Ishikawa (cell line): Measurements from ENCODE around the gene PLCH1.

Experiments used
- EP300 ChIP-seq: IDR thresholded peaks from 2 replicates; pipeline ENCODE4 v1.6.1; 2012; ENCODE audit warnings: borderline replicate concordance
- MAX ChIP-seq: IDR thresholded peaks from 2 replicates; pipeline ENCODE4 v1.6.1; 2012
- RAD21 ChIP-seq: IDR thresholded peaks from 2 replicates; pipeline ENCODE4 v1.6.1; 2012; ENCODE audit warnings: low read depth
- TAF1 ChIP-seq: IDR thresholded peaks from 2 replicates; pipeline ENCODE4 v1.6.1; 2012; ENCODE audit warnings: low read depth, mild to moderate bottlenecking
- TCF12 ChIP-seq: IDR thresholded peaks from 2 replicates; pipeline ENCODE4 v1.6.1; 2012; ENCODE audit warnings: low read depth
- USF1 ChIP-seq: IDR thresholded peaks from 2 replicates; pipeline ENCODE4 v1.6.1; 2012
- YY1 ChIP-seq: IDR thresholded peaks from 2 replicates; pipeline ENCODE4 v1.6.1; 2012; ENCODE audit warnings: low read depth

GRCh38 chr3:155363690-155364070 is 381.2 kb downstream of the PLCH1 start:
- no peak for TF ChIP-seq YY1
- no peak for TF ChIP-seq EP300
- no peak for TF ChIP-seq MAX
- TF ChIP-seq TCF12, result no peak
- TF ChIP-seq TAF1, result no peak
- no peak for TF ChIP-seq USF1
- no peak for TF ChIP-seq RAD21
